GM19099 (cell line): ENCODE data around the gene BRMS1.

Experiments
- POLR2A ChIP-seq: IDR thresholded peaks from 3 replicates; pipeline ENCODE4 v1.6.1; 2011; ENCODE audit warnings: low read depth; ENCODE audit not compliant: insufficient read length; ENCODE audit errors: extremely low read depth

BRMS1 gene

DNA sequence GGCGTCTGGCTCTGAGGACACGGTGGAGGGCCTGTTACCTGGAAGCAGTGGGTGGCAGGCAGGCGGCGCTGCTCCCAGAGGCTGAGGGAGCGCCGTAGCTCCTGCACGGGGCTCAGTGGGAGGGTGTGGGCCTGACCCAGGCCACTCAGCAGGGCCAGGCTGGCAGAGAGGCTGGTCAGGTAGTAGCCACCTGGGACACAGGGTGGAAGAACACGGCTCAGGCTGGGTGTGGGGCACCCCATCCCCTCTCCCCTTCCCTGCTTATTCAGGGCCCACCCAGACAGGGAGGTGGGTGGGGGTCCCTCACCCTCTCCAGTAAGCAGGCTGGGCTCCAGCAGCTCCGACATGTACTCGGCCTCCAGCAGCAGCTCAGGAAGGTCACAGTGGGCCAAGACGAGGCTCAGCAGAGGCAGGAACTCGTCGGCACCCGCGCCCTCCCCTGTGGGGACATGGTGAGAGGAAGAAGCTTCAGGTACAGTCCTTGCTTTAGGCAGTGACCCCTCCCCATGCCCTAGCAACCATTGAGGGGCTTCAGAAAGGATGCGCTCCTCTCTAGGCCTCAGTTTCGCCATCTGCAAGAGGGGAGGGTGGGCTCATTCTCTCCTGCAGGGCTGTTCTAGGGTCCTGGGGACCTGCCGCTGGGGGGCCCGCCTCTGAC is 11.6 kb downstream of the BRMS1 start:
- TF ChIP-seq POLR2A = no peak

DNA sequence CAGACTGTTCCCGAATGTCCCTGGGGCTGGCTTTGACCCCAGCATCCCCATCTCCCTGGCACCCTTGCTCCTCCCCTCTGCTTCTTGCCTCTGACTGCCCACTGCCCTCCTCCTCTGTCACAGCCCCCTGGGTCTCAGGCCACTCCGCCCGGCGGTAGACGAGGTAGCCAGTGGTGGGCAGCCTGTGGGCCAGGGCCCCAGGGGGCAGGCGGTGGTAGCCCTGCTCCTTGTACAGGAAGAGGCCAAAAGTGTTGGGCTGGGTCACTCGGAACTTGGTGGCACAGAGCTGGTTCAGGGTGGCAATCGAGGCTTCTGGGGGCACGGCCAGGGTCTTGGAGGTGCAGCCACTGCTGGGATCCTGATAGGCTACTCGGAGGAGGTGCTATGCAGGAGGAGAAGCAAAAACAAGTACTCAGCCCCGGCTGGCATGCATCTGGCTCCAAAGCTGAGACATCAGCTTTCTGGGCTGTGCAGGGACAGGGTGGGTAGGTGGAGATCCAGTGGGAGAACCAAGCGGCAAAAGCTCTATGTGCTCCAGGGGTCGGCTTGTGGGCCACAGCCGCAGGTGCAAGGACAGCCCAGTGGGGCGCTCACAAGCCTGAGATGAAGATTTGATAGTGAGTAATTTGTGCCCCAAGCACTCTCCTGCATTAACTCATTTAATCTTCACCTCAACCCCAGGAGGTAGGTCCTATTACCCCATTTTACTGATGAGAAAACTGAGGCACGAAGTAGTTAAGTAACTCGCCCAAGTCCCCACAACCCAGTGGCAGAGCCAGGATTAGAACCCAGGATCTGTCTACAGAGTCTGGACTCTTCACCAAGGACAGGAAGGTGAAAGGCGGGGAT is 12.3 kb downstream of the BRMS1 start:
- TF ChIP-seq POLR2A = no peak

DNA sequence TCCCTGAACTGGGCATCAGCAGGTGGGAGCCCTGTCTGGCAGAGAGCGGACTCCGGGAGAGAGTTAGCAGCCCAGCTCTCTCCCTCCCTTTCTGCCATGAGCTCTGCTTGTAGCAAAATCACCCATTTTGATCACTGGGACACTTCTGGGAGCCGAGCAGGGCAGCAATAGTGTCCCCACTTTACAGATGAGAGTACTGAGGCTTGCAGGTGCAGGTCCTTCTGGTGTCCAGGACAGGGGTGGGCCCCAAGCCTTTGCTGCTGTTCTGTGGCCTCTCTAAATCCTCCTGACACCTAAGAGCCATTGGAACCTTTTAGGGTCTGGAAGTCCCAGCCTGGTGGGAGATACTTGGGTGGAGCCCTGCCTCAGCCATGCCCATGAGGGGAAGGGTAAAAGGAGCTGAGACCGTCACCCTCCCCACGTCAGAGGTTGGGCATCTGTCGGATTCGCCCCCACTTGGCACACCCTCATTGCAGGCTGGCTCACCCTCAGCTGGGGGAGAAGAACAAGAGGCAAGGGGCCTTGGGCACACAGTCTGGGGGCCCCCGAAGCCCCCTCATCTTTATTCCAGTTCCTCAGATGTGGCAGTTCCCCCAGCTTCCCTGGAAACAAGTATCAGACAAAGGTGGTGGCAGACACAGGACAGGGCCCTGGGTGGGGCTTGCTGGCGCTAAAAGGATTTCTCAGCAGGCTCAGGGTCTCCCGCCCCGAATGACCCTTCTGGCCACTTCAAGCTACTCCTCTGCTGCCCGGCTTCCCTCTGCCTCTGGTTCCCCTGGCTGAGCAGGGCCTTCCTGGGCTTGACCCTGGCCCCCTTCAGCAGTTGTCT is 13.1 kb downstream of the BRMS1 start:
- no peak for TF ChIP-seq POLR2A

DNA sequence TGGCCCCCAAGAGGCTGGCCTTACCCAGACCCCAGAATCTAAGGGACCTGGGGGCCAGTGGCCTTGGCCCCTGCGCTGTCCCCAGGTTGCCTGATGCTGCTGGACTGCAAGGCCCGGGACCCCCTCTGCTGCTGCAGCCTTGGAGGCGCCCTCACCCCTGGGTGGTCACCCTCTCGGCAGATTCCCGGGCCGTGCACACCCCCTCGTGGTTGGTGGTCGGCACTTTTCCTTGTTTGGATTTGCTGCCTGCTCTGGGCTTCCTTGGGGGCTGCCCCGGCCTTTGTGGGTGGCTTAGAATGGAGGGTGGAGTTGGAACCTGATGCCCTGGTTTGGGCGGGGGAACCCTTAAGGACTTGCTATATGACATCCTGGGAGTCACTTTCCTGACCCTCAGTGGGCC is 14.0 kb downstream of the BRMS1 start:
- no peak for TF ChIP-seq POLR2A

- no peak for TF ChIP-seq POLR2A
Observed at GRCh38 chr11:66329165-66329673, 15.7 kb downstream of the BRMS1 start.

DNA sequence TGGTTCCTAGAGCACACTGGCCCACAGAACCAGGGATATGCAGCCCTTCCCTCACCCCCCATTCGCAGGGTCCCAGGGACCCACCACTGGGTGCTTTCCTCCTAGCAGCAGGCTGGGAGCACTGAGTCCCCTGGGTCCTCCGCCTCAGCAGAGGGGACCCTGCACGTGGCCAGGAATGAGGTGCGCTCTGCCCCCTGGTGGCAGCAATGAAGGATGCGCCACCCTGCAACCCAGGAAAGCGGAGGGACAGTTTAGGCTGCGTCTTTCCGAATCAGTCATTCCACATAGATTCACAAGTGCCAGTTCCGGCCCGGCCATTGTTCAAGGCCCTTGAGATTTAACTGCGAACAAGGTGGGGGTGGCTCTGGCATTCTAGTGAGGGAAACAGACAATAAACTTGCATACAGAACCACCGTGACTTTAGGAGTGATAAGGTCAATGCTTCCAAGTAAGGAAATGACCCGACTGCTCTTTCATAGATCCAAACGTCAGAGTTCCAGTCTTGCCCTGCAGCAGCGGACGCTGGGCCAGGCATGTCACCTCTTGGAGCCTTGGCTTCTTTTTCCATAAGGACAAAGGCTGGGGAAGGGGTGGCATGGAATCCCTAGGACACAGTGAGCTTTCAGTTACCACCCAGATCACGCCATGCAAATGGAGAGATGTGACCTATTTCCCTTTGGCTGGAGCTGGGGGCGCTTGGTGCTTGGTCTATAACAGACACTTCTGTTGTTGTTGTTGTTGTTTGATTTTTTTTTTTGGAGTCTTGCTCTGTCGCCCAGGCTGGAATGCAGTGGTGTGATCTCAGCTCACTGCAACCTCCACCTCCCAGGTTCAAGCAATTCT is 16.4 kb downstream of the BRMS1 start:
- no peak for TF ChIP-seq POLR2A

GRCh38 chr11:66328031-66328301 is 16.9 kb downstream of the BRMS1 start:
- no peak for TF ChIP-seq POLR2A

DNA sequence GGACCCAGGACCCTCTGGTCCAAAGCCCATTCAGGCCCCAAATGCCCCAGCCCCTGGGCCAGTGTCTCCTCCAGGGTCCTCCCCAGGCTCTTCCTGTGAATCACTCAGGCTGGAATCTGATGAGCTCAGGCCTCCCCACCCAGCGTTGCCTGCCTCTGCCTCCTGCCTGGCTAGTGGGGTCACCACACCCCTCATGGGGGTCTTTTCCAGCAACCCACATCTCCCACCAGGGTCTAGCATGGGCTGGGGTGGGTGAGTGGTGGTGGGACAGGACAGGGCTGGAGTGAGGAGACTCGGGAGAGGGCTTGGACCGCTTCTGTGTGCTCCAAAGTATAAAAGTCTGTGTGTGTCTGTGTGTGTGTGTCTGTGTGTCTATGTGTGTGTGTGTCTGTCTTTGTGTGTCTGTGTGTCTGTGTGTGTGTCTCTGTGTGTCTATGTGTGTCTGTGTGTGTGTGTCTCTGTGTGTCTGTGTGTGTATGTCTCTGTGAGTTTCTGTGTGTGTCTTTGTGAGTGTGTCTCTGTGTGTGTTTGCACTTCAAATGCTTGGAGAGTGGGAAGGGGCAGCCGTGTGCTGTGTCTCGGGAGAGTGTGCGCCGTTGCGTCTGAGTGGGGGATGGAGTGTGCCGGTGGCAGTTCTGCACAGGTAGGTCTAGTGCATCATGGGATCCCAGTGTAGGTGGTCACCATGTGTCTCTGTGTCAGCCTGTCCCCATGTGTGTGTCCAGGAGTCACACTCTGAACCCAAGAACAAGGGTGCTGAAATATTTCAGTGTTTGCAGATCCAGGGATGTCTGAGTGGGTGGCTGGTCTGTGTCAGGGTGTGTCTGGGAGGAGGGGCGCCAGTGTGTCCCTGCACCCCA is 17.5 kb downstream of the BRMS1 start:
- TF ChIP-seq POLR2A = no peak

DNA sequence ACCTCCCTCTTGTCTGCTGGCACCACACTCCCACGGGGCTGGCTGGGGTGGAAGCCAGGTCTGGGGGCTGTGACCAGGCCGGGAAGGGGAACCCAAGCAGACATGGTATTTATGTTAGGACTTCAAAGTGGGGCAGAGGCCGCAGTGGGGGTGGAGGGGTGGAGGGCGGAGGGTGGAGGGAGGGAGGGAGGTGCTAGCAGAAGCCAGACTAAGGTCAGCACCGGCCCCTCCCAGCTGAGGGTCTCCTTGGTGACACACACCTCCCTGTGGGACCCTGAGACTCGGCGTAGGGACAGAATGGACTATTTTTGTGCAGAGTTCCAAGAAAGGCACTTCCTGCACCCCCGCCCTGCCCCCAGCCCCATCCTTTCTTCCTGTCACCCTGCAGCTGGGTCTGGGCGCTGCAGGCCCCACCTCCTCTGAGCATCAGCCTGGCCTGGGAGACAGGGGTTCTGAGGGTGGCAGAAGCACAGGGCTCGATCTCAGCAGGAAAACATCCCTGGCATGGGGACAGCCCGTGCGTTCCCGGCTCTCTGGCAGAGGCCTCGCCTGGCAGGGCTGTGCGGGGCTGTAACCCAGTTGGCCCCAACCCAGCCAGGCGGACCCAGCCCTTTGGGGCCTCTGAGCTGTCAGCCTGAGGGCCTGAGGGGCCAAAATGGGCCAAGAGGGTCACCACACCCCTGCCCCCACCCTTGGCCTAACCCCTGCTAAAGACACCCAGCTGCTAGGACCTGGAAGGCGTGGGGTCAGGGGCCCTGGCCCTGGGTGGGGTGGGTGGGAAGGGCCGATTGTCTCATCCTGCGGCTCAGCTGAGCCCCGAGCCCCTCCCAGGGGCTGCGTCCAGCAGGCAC is 18.4 kb downstream of the BRMS1 start:
- TF ChIP-seq POLR2A = no peak

DNA sequence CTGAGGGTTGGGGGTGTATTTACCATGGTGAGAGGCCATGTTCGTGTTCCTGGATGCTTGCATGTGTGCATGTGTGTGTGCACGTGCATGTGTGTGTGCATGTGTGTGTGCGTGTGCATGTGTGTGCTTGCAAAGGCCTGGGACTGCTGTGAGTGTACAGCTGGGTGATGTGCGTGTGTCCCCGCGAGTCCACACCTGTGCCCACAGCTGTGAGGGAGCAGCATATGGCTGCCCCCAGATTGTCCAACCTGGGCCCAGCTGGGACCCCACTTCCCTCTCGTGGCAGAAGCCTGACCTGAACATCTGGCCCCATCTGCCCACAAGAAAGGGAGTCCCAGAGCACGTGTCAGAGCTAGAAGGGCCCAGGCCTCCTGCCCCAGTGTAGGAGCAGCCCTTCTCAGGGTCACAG is 19.6 kb downstream of the BRMS1 start:
- no peak for TF ChIP-seq POLR2A

GRCh38 chr11:66324664-66325063 is 20.2 kb downstream of the BRMS1 start:
- TF ChIP-seq POLR2A = no peak

DNA sequence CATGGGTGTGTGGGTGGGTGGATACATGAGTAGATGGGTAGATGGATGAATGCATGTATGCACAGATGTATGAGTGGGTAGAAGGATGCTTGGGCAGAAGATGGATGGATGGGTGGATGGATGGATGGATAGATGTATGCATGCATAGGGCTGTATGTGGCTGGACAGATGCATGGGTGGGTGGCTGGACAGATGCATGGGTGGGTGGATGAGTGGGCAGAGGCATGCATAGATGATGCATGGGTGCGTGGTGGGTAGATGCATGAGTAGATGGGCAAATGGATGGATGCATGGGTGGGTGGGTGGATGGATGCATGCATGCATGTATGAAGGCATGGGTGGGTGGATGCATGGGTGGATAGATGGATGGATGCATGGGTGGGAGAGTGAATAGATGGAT is 21.2 kb downstream of the BRMS1 start:
- TF ChIP-seq POLR2A = no peak

- no peak for TF ChIP-seq POLR2A
Observed at GRCh38 chr11:66322732-66323427, 22.0 kb downstream of the BRMS1 start.

GRCh38 chr11:66321606-66322005 is 23.3 kb downstream of the BRMS1 start:
- TF ChIP-seq POLR2A = no peak
